HEK293 (cell line): ENCODE results near the gene PPP1R9B.

Experiments used
- CTCF ChIA-PET: fragments of 350-600 bp; formaldehyde crosslinking; extraction: SDS; loops from one replicate; lab custom pipeline; 2021; ENCODE audit warnings: antibody characterized with exemption; lab: Yijun Ruan, JAX
- POLR2A ChIA-PET: fragments of 300-600 bp; formaldehyde crosslinking; extraction: SDS; loops from one replicate; lab custom pipeline; 2020; ENCODE audit warnings: antibody characterized with exemption, inconsistent platforms; lab: Yijun Ruan, JAX
- H3K27ac ChIP-seq: fragments of 200-500 bp; sonication (Bioruptor generic); 2 replicates; pipeline ENCODE4 v1.5.1; 2014; ENCODE audit warnings: low read depth, low read length, control low read depth, inconsistent platforms; ENCODE audit errors: extremely low read depth
- H3K36me3 ChIP-seq, 2 experiments: fragments of 200-500 bp in 1 of 2; sonication (Bioruptor generic) in 1 of 2; 1 replicate in 1 of 2; 2 replicates in 1 of 2; pipeline ENCODE4 v1.5.1; 2014 to 2017; ENCODE audit warnings: inconsistent platforms in 2 of 2, low read length in 2 of 2; ENCODE audit not compliant: control insufficient read depth in 2 of 2, insufficient read depth in 1 of 2
- H3K4me1 ChIP-seq: fragments of 200-500 bp; sonication (Bioruptor generic); 2 replicates; pipeline ENCODE4 v1.5.1; 2014; ENCODE audit warnings: mild to moderate bottlenecking, low read length, inconsistent platforms; ENCODE audit not compliant: control insufficient read depth, insufficient read depth
- H3K4me3 ChIP-seq: 2 replicates; pipeline ENCODE4 v1.5.1; 2011; ENCODE audit warnings: low read depth, mild to moderate bottlenecking, control low read depth, low read length, moderate library complexity
- H3K9me3 ChIP-seq: fragments of 200-500 bp; sonication (Bioruptor generic); 2 replicates; pipeline ENCODE4 v1.5.1; 2014; ENCODE audit warnings: low read depth, low read length, inconsistent platforms; ENCODE audit not compliant: control insufficient read depth, insufficient read depth
- FEZF1 ChIP-seq: fragments of 450-650 bp; formaldehyde crosslinking; IDR thresholded peaks from 2 replicates; pipeline ENCODE4 v1.5.1; 2016; ENCODE audit warnings: missing biosample characterization, missing genetic modification characterization
- GLIS2 ChIP-seq: fragments of 450-650 bp; formaldehyde crosslinking; IDR thresholded peaks from 2 replicates; pipeline ENCODE4 v1.5.1; 2016; ENCODE audit warnings: missing biosample characterization, missing genetic modification characterization
- KLF8 ChIP-seq: fragments of 450-650 bp; formaldehyde crosslinking; IDR thresholded peaks from 2 replicates; pipeline ENCODE4 v1.5.1; 2016; ENCODE audit warnings: missing biosample characterization, missing genetic modification characterization
- ZIC2 ChIP-seq: fragments of 450-650 bp; formaldehyde crosslinking; IDR thresholded peaks from 2 replicates; pipeline ENCODE4 v1.5.1; 2016; ENCODE audit warnings: missing biosample characterization, missing genetic modification characterization
- ZNF112 ChIP-seq: fragments of 450-650 bp; formaldehyde crosslinking; IDR thresholded peaks from 2 replicates; pipeline ENCODE4 v1.5.0; 2017; ENCODE audit warnings: missing biosample characterization, missing genetic modification characterization
- ZNF366 ChIP-seq: fragments of 450-650 bp; formaldehyde crosslinking; conservative IDR thresholded peaks from 2 replicates; pipeline ENCODE4 v1.5.1; 2016; ENCODE audit warnings: missing biosample characterization, missing genetic modification characterization
- ZNF544 ChIP-seq: fragments of 450-650 bp; formaldehyde crosslinking; IDR thresholded peaks from 2 replicates; pipeline ENCODE4 v1.5.0; 2017; ENCODE audit warnings: missing biosample characterization, missing genetic modification characterization
- ZNF549 ChIP-seq: fragments of 450-650 bp; IDR thresholded peaks from 2 replicates; pipeline ENCODE4 v1.5.1; 2018; ENCODE audit warnings: missing biosample characterization, missing genetic modification characterization, mild to moderate bottlenecking, inconsistent platforms, moderate library complexity
- ZNF792 ChIP-seq: fragments of 450-650 bp; formaldehyde crosslinking; IDR thresholded peaks from 2 replicates; pipeline ENCODE4 v1.5.1; 2016; ENCODE audit warnings: missing biosample characterization, missing genetic modification characterization
- TF ChIP-seq, protein P1 (sequence below): fragments of 450-650 bp; formaldehyde crosslinking; conservative IDR thresholded peaks from 2 replicates; pipeline ENCODE4 v1.5.1; 2016; ENCODE audit warnings: low read depth, missing biosample characterization, missing genetic modification characterization
- TF ChIP-seq, protein P2 (sequence below): fragments of 450-650 bp; formaldehyde crosslinking; IDR thresholded peaks from 2 replicates; pipeline ENCODE4 v1.5.1; 2017; ENCODE audit warnings: missing biosample characterization, missing genetic modification characterization
- TF ChIP-seq, protein P3 (sequence below): fragments of 450-650 bp; formaldehyde crosslinking; IDR thresholded peaks from 2 replicates; pipeline ENCODE4 v1.5.1; 2016; ENCODE audit warnings: missing biosample characterization, missing genetic modification characterization

PPP1R9B gene

DNA sequence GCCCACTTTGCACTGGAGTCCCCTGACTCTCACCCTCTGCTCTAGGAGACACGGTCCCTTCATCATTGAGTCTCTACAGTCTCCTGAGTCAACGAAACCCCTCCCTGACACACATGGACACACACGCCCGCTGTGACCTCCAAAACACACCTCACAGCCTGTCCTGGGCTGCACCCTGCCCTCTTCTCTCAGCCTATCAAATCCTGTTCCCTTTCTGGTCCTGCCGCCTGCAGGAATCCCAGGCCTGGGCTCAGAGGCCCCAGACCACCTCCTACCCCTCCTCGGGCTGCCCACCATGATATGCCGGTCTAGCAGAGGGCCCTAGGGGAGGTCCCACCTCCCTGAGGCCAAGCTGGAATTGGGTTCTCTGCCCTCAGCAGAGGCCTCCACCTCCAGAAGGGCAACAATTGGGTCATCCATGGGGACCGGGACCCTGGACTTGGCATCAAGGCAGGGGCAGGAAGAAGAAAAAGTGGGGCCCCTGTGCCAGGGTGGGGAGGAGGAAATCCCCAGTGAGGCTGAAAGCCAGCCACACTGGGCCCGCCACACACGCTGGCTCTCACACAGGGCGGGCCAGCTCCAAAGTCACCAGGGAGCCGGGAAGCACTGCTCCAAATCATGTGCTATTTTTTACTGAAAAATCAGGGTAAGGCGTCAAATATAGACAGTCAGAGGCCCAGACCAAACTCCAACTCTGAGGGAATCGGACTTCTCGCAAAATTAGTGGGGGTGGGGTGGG is 3.4 kb downstream of the PPP1R9B start (continued):
- TF ChIP-seq KLF8 (tag by site-specific recombination), result no peak

DNA sequence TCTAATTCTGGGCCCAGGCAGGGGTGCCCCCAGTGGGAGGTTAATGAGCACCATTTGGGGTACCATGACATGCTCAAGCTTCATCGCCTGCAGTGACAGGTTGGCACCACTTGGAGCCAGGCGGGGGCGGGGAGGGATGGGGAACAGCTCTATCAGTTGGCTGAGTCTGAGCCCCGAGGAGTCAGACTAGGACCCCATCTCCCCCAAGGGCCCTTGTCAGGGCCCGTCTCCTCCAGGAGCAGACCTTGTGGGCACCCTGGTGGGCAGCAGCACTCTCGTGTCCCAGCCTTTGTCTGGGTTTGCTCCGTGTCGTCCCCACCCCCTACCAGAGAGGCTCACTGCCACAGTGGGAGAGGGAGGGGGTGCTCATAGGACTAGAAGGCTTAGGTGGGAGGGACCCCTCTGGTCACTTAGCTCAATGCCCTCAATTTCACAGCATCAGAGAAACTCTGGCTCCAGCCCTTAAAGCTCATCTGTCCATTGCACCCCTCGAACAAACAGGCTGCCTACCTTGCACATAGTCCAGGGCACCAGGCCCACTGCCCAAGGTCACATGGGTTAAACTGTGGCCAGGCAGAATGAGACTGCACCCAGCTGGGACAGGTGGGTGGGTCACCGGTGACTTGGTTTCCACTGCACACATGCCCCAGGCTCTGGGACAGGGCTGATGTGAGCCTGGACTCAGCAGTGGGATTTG is 4.1 kb downstream of the PPP1R9B start:
- CTCF ChIA-PET, result interaction anchor here (0.6 to 7.4 kb wide), 7 partner anchors 9 to 126 kb away, joined by 3 to 105 read pairs (median 3); no protein-coding TSS in a partner anchor

DNA sequence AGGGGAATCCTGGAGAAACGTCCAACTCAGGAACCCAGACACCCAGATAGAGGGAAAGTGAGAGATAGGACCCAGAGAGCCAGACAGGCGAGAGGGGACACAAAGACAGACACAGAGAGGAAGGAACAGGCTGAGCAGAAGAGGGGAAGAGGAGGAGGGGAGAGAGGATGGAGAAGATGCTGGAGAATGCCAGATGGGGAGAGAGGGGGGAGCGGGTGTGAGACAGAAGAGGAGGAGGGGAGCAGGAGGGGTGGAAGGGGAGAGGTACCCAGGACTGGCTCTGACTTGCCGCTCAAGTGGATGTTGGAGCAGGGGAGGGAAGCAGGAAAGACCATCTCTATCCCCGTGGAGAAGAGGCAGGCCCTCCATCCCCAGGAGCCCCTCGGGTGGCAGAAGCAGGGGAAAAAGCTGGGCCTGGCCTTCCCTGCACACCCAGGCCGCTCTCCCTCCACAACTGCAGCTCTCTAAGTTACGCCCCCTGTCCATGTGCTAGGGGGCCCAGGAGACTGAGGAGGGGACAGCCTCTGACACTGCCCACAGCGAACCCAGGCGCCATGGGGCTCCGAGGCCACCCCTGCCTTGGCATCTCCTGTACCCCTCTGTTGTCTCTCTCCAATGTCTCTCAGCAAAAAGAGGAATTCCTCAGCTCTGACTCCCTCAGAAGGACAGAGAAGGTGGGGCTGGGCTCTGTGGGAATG is 4.8 kb downstream of the PPP1R9B start:
- no peak overlapping the region for H3K4me3 ChIP-seq
- POLR2A ChIA-PET, result interaction anchor here (1.1 kb wide), 1 partner anchor 15 kb away, joined by 4 read pairs; the partner anchor contains the start of gene SAMD14
- TF ChIP-seq, protein P1, sequence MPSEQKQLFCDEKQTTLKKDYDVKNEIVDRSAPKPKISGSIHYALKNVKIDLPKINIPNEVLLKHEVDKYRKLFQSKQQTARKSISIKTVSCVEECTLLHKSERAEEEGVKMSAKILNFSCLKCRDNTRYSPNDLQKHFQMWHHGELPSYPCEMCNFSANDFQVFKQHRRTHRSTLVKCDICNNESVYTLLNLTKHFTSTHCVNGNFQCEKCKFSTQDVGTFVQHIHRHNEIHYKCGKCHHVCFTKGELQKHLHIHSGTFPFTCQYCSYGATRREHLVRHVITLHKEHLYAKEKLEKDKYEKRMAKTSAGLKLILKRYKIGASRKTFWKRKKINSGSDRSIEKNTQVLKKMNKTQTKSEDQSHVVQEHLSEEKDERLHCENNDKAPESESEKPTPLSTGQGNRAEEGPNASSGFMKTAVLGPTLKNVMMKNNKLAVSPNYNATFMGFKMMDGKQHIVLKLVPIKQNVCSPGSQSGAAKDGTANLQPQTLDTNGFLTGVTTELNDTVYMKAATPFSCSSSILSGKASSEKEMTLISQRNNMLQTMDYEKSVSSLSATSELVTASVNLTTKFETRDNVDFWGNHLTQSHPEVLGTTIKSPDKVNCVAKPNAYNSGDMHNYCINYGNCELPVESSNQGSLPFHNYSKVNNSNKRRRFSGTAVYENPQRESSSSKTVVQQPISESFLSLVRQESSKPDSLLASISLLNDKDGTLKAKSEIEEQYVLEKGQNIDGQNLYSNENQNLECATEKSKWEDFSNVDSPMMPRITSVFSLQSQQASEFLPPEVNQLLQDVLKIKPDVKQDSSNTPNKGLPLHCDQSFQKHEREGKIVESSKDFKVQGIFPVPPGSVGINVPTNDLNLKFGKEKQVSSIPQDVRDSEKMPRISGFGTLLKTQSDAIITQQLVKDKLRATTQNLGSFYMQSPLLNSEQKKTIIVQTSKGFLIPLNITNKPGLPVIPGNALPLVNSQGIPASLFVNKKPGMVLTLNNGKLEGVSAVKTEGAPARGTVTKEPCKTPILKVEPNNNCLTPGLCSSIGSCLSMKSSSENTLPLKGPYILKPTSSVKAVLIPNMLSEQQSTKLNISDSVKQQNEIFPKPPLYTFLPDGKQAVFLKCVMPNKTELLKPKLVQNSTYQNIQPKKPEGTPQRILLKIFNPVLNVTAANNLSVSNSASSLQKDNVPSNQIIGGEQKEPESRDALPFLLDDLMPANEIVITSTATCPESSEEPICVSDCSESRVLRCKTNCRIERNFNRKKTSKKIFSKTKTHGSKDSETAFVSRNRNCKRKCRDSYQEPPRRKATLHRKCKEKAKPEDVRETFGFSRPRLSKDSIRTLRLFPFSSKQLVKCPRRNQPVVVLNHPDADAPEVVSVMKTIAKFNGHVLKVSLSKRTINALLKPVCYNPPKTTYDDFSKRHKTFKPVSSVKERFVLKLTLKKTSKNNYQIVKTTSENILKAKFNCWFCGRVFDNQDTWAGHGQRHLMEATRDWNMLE (tag by site-specific recombination), result no peak
- no peak for TF ChIP-seq ZNF549
- no peak for TF ChIP-seq ZNF792 (tag by site-specific recombination)
- TF ChIP-seq ZNF366 (tag by site-specific recombination), result peak; percentile 77
- TF ChIP-seq, protein P2, sequence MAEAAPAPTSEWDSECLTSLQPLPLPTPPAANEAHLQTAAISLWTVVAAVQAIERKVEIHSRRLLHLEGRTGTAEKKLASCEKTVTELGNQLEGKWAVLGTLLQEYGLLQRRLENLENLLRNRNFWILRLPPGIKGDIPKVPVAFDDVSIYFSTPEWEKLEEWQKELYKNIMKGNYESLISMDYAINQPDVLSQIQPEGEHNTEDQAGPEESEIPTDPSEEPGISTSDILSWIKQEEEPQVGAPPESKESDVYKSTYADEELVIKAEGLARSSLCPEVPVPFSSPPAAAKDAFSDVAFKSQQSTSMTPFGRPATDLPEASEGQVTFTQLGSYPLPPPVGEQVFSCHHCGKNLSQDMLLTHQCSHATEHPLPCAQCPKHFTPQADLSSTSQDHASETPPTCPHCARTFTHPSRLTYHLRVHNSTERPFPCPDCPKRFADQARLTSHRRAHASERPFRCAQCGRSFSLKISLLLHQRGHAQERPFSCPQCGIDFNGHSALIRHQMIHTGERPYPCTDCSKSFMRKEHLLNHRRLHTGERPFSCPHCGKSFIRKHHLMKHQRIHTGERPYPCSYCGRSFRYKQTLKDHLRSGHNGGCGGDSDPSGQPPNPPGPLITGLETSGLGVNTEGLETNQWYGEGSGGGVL (tag by site-specific recombination), result peak; percentile 77
- no peak for TF ChIP-seq ZNF544 (tag by site-specific recombination)
- no peak for TF ChIP-seq FEZF1
- H3K36me3 ChIP-seq, result peaks cover 20 to 71% of the 10 kb centered on the region in 2 experiments; a peak in 2 of 3 replicates
- CTCF ChIA-PET, result interaction anchor here (0.6 to 7.4 kb wide), 6 partner anchors 16 to 52 kb away, joined by 3 to 105 read pairs (median 3); partner anchors contain the start of gene PDK2
- peaks cover 13% of the 10 kb centered on the region for H3K4me1 ChIP-seq
- H3K27ac ChIP-seq, result no peak overlapping the region
- H3K9me3 ChIP-seq, result no peaks in the 10 kb centered on the region

More for the DNA sequence above, 4.1 kb downstream of the PPP1R9B start:
- TF ChIP-seq ZIC2 (tag by site-specific recombination) (peak; percentile 76), ZNF112 (no peak), GLIS2 (tag by site-specific recombination) (peak; percentile 50; the same call in 1 of the 2 replicates)
- TF ChIP-seq, protein P3, sequence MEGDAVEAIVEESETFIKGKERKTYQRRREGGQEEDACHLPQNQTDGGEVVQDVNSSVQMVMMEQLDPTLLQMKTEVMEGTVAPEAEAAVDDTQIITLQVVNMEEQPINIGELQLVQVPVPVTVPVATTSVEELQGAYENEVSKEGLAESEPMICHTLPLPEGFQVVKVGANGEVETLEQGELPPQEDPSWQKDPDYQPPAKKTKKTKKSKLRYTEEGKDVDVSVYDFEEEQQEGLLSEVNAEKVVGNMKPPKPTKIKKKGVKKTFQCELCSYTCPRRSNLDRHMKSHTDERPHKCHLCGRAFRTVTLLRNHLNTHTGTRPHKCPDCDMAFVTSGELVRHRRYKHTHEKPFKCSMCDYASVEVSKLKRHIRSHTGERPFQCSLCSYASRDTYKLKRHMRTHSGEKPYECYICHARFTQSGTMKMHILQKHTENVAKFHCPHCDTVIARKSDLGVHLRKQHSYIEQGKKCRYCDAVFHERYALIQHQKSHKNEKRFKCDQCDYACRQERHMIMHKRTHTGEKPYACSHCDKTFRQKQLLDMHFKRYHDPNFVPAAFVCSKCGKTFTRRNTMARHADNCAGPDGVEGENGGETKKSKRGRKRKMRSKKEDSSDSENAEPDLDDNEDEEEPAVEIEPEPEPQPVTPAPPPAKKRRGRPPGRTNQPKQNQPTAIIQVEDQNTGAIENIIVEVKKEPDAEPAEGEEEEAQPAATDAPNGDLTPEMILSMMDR (tag by site-specific recombination), result peak; percentile 15; the same call in 1 of the 2 replicates
- Histone ChIP-seq H3K27ac (no peak overlapping the region), H3K4me3 (no peak overlapping the region), H3K4me1 (peaks cover 13% of the 10 kb centered on the region), H3K9me3 (no peaks in the 10 kb centered on the region), H3K36me3 (peaks cover 13 to 64% of the 10 kb centered on the region in 2 experiments; a peak in 2 of 3 replicates)
- POLR2A ChIA-PET, result interaction anchor here (1.1 kb wide), 1 partner anchor 16 kb away, joined by 4 read pairs; the partner anchor contains the start of gene SAMD14
